Putamen (tissue), 1 donor: ENCODE measurements around the gene HPCA.

Experiments used
- DNase-seq: peaks from one replicate; pipeline ENCODE4 v3.0.0-alpha.2; 2016; ENCODE audit warnings: low spot score

HPCA gene

GRCh38 chr1:32886004-32886827 lies at the start of gene HPCA:
TSS of gene HPCA (plus strand) at chr1:32886491. CDS start at chr1:32888899, 2,408 bp downstream.
- DNase-seq, result no peak

- no peak for DNase-seq
Observed at GRCh38 chr1:32848354-32849063, 37.8 kb upstream of the HPCA start.

- DNase-seq, result no peak
Observed at GRCh38 chr1:32855861-32856617, 30.3 kb upstream of the HPCA start.

GRCh38 chr1:32858136-32858535 lies 28.2 kb upstream of the HPCA start:
- peak; percentile 47 for DNase-seq

- peak; percentile 77 for DNase-seq
Observed at GRCh38 chr1:32858791-32859190, 27.5 kb upstream of the HPCA start.

GRCh38 chr1:32859915-32860314 lies 26.4 kb upstream of the HPCA start:
- no peak for DNase-seq

GRCh38 chr1:32860566-32860965 lies 25.7 kb upstream of the HPCA start:
- no peak for DNase-seq

- no peak for DNase-seq
Observed at GRCh38 chr1:32861904-32862695, 24.2 kb upstream of the HPCA start.

- DNase-seq, result no peak
Observed at GRCh38 chr1:32863218-32863880, 22.9 kb upstream of the HPCA start.

GRCh38 chr1:32863881-32864245 lies 22.4 kb upstream of the HPCA start:
- no peak for DNase-seq

- no peak for DNase-seq
Observed at GRCh38 chr1:32864375-32865019, 21.8 kb upstream of the HPCA start.

- no peak for DNase-seq
Observed at GRCh38 chr1:32865639-32866405, 20.5 kb upstream of the HPCA start.

- no peak for DNase-seq
Observed at GRCh38 chr1:32867151-32867550, 19.1 kb upstream of the HPCA start.

- no peak for DNase-seq
Observed at GRCh38 chr1:32867671-32868070, 18.6 kb upstream of the HPCA start.

GRCh38 chr1:32868085-32868484 lies 18.2 kb upstream of the HPCA start:
- no peak for DNase-seq

GRCh38 chr1:32868806-32869455 lies 17.4 kb upstream of the HPCA start:
- DNase-seq, result no peak

- DNase-seq, result no peak
Observed at GRCh38 chr1:32869923-32870614, 16.2 kb upstream of the HPCA start.

GRCh38 chr1:32870615-32871363 lies 15.5 kb upstream of the HPCA start, which contains the start of gene FNDC5:
TSS of gene FNDC5 (minus strand) at chr1:32870912.
- no peak for DNase-seq
